CD4-positive, alpha-beta T cell treated with Interleukin-12 subunit alpha and Interleukin-12 subunit beta, for 1 hour (primary cell): ENCODE data around the gene GALR2.
A peak's percentile ranks its signal among the peaks of the same experiment; 100 is the strongest.
"Not testable (repeated sequence)": the region's sequence is repeated elsewhere in the genome, so short reads cannot be mapped to it uniquely, and the experiment has no call there.

Experiments used
- DNase-seq: peaks from one replicate; pipeline ENCODE4 v3.0.0-alpha.2; 2020

The GALR2 gene

GRCh38 chr17:76074390-76075363 is at the start of gene GALR2:
GALR2 (plus strand) TSS chr17:76074781; CDS start chr17:76074884, 103 bp downstream.
- DNase-seq = no peak

GRCh38 chr17:76025294-76025693 is 49.3 kb upstream of the GALR2 start:
- DNase-seq = no peak

- no peak for DNase-seq
Observed at GRCh38 chr17:76026714-76027158, 47.8 kb upstream of the GALR2 start.

GRCh38 chr17:76027159-76027839 is 47.3 kb upstream of the GALR2 start, which contains the start of gene EVPL:
EVPL (minus strand) TSS chr17:76027306; CDS start chr17:76027198, 108 bp downstream.
- DNase-seq = no peak

GRCh38 chr17:76032073-76032779 is 42.4 kb upstream of the GALR2 start:
- no peak for DNase-seq

- no peak for DNase-seq
Observed at GRCh38 chr17:76032780-76033108, 41.8 kb upstream of the GALR2 start.

GRCh38 chr17:76033139-76033538 is 41.4 kb upstream of the GALR2 start:
- DNase-seq = no peak

- no peak for DNase-seq
Observed at GRCh38 chr17:76034428-76035350, 39.9 kb upstream of the GALR2 start.

- DNase-seq = no peak
Observed at GRCh38 chr17:76036497-76037261, 37.9 kb upstream of the GALR2 start.

GRCh38 chr17:76038050-76038449 is 36.5 kb upstream of the GALR2 start:
- DNase-seq = no peak

- no peak for DNase-seq
Observed at GRCh38 chr17:76039121-76039520, 35.5 kb upstream of the GALR2 start.

GRCh38 chr17:76040376-76040775 is 34.2 kb upstream of the GALR2 start:
- DNase-seq = no peak

GRCh38 chr17:76042868-76043267 is 31.7 kb upstream of the GALR2 start:
- DNase-seq = not testable (repeated sequence)

- not testable (repeated sequence) for DNase-seq
Observed at GRCh38 chr17:76044475-76045007, 30.0 kb upstream of the GALR2 start.

- DNase-seq = no peak
Observed at GRCh38 chr17:76046064-76046463, 28.5 kb upstream of the GALR2 start.

GRCh38 chr17:76048025-76048605 is 26.5 kb upstream of the GALR2 start:
- no peak for DNase-seq

GRCh38 chr17:76048711-76049110 is 25.9 kb upstream of the GALR2 start:
- DNase-seq = peak; percentile 27

GRCh38 chr17:76049239-76049638 is 25.3 kb upstream of the GALR2 start:
- DNase-seq = no peak

GRCh38 chr17:76049836-76050537 is 24.6 kb upstream of the GALR2 start:
- no peak for DNase-seq
